HG03103 (cell line): ENCODE results near the gene SLC66A1.

Experiments
- ATAC-seq: cut with Tn5 transposase; IDR thresholded peaks from one replicate; pipeline ENCODE4 v1.9.1; 2021; ENCODE audit warnings: low read depth; ENCODE audit not compliant: unreplicated experiment

Gene SLC66A1

GRCh38 chr1:19360432-19360831 lies 48.3 kb downstream of the SLC66A1 start:
- ATAC-seq, result no peak

- ATAC-seq, result no peak
These were observed 48.9 kb downstream of the SLC66A1 start for GRCh38 chr1:19360843-19361610.

- no peak for ATAC-seq
These were observed 49.6 kb downstream of the SLC66A1 start for GRCh38 chr1:19361611-19362147.

- ATAC-seq, result no peak
These were observed 51.5 kb downstream of the SLC66A1 start for GRCh38 chr1:19363536-19364152.

GRCh38 chr1:19365721-19366120 lies 53.6 kb downstream of the SLC66A1 start:
- ATAC-seq, result no peak

GRCh38 chr1:19366599-19367536 lies 54.7 kb downstream of the SLC66A1 start:
- ATAC-seq, result no peak

- no peak for ATAC-seq
These were observed 55.5 kb downstream of the SLC66A1 start for GRCh38 chr1:19367584-19368041.

- ATAC-seq, result no peak
These were observed 55.9 kb downstream of the SLC66A1 start for GRCh38 chr1:19368050-19368449.

GRCh38 chr1:19368964-19369363 lies 56.8 kb downstream of the SLC66A1 start:
- ATAC-seq, result no peak

- no peak for ATAC-seq
These were observed 57.4 kb downstream of the SLC66A1 start for GRCh38 chr1:19369396-19370090.

- ATAC-seq, result no peak
These were observed 58.5 kb downstream of the SLC66A1 start for GRCh38 chr1:19370453-19371170.

GRCh38 chr1:19371226-19372135 lies 59.4 kb downstream of the SLC66A1 start:
- ATAC-seq, result no peak

GRCh38 chr1:19372136-19372514 lies 60.0 kb downstream of the SLC66A1 start:
- no peak for ATAC-seq

GRCh38 chr1:19372602-19373001 lies 60.5 kb downstream of the SLC66A1 start:
- no peak for ATAC-seq

- no peak for ATAC-seq
These were observed 61.3 kb downstream of the SLC66A1 start for GRCh38 chr1:19373211-19374082.

- ATAC-seq, result no peak
These were observed 62.1 kb downstream of the SLC66A1 start for GRCh38 chr1:19374083-19374801.

GRCh38 chr1:19374926-19375325 lies 62.8 kb downstream of the SLC66A1 start:
- no peak for ATAC-seq
